ENCODE results near the gene SPINK5.

GRCh38 chr5:148186248-148187003 lies 122.6 kb downstream of the SPINK5 start:
- no peak for TF ChIP-seq CTCF (IDR thresholded peaks at IDR 0.05)
- no peak for TF ChIP-seq POLR2A (IDR thresholded peaks at IDR 0.05)

Data from testis (tissue), 2 donors.